ENCODE data around the gene ARF1.

DNA sequence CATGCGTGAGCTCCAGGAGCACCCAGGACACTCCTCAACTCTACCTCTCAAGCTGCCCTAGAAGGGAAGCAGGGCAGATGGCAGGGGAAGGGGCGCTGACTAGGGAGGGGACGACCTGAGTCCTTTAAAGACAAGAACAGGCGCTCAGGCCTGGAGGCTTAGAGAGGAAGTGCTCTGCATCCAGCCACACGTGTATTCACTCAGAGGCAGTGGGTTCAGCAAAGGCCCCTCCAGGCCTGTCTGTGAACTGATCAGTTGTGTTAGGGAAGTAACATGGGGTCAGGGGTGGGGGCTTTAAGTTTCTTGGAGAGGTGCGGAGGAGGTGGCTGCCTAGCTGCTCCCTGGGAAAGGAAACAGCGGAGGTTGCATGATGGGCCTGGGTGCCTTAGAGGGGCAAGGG lies 37.1 kb upstream of the ARF1 start:
- TF ChIP-seq, protein P1, sequence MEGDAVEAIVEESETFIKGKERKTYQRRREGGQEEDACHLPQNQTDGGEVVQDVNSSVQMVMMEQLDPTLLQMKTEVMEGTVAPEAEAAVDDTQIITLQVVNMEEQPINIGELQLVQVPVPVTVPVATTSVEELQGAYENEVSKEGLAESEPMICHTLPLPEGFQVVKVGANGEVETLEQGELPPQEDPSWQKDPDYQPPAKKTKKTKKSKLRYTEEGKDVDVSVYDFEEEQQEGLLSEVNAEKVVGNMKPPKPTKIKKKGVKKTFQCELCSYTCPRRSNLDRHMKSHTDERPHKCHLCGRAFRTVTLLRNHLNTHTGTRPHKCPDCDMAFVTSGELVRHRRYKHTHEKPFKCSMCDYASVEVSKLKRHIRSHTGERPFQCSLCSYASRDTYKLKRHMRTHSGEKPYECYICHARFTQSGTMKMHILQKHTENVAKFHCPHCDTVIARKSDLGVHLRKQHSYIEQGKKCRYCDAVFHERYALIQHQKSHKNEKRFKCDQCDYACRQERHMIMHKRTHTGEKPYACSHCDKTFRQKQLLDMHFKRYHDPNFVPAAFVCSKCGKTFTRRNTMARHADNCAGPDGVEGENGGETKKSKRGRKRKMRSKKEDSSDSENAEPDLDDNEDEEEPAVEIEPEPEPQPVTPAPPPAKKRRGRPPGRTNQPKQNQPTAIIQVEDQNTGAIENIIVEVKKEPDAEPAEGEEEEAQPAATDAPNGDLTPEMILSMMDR (IDR thresholded peaks at IDR 0.05; ENCODE audit: poor library complexity): no peak
- no peak for TF ChIP-seq EZH2 (IDR thresholded peaks at IDR 0.05; ENCODE audit: borderline replicate concordance)
